Peyer's patch (tissue), 4 donors: Measurements from ENCODE around the gene LGI2. TPM values are rescaled to one million over a fixed set of nuclear protein-coding genes. Genes with fewer than 3 reads are reported as not detected.

Experiments
- DNase-seq, 3 donors: peaks; one replicate each; pipeline ENCODE4 v3.0.0-alpha.2; 2017 to 2019
- H3K27ac ChIP-seq, 4 donors: fragments of 200-600 bp; sonication (generic); one replicate each; pipeline ENCODE4 v1.5.1; 2016 to 2019
- H3K27me3 ChIP-seq, 2 donors: fragments of 200-600 bp; sonication (generic); one replicate each; pipeline ENCODE4 v1.5.1; 2019
- H3K36me3 ChIP-seq, 3 donors: fragments of 200-600 bp; sonication (generic); one replicate each; pipeline ENCODE4 v1.5.1; 2016 to 2019
- H3K4me1 ChIP-seq, 4 donors: fragments of 200-600 bp; sonication (generic); one replicate each; pipeline ENCODE4 v1.5.1; 2016 to 2019
- H3K4me3 ChIP-seq, 4 donors: fragments of 200-600 bp; sonication (generic); 1 replicate in 3 of 4; 2 replicates in 1 of 4; pipeline ENCODE4 v1.5.1; 2016 to 2019; ENCODE audit warnings: mild to moderate bottlenecking in 1 of 4
- H3K9me3 ChIP-seq, 4 donors: fragments of 200-600 bp; sonication (generic); one replicate each; pipeline ENCODE4 v1.5.1; 2016 to 2019; ENCODE audit warnings: mild to moderate bottlenecking in 1 of 4
- CTCF ChIP-seq, 6 experiments: fragments of 450-650 bp in 4 of 6; fragments of 200-600 bp in 2 of 6; sonication (generic) in 1 of 6; IDR thresholded peaks; one replicate each; pipeline ENCODE4 v1.5.1; 2017 to 2019; ENCODE audit warnings: antibody characterized with exemption in 6 of 6, mild to moderate bottlenecking in 3 of 6, moderate library complexity in 1 of 6
- POLR2A ChIP-seq, 2 donors: fragments of 450-650 bp; IDR thresholded peaks; one replicate each; pipeline ENCODE4 v1.5.1; 2017; ENCODE audit warnings: antibody characterized with exemption in 2 of 2, mild to moderate bottlenecking in 2 of 2, moderate library complexity in 2 of 2
- total RNA-seq, 4 donors: library from RNA; depleted of rRNA; stranded (reverse); fragments of >200 nt; gene quantifications; one replicate each; pipeline ENCODE4 v1.1.0, GENCODE V29; 2016

The LGI2 gene
- total RNA-seq, 4 donors from 2014 or later: 0.40 to 0.83 (median 0.66) TPM; not detected in 1

DNA sequence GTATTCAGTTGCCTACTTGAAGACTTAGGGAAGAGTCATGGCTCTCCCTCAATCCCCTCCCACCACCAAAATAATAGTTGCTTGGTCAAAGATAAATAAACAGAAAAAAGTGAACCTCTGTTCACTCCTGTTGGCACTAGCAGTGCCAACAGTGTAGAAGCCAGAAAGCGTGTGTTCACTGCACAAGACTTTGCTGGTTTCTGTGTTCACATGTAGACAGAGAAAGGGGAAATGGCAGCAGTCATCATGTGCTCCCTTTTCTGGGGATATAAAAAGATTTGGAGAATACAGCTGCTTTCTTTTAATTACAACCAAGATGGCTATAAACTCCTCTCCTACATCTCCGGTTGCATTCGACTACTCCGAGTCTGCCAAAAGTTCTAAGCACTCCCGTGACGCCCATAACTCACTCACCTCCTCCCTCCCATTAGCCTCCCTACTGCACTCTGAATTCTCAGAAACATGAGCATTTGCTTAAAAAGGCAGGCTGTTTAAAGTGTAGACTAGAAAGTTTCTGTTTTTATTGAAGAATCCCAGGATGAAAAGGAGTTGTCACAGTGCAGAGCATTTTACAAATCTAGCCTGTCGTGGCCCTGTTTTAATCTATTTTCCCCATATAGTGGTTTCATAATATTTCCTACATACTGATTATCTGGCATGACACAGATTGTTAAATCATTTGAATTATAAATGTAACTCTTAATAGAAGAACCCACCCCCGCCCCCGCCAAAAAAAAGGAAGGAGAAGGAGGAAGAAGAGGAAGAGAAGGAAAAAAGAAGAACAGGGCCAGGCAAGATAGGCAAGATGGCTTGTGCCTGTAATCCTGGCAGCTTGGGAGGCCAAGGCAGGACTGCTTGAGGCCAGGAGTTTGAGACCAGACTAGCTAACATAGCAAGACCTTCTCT lies 16.7 kb downstream of the LGI2 start:
- DNase-seq: no peak
- Histone ChIP-seq H3K4me1 (no peaks in the 10 kb centered on the region), H3K4me3 (no peak overlapping the region), H3K9me3 (no peaks in the 10 kb centered on the region), H3K27ac (peak overlapping the region in 1 of 4 donors; percentile 31), H3K36me3 (no peaks in the 10 kb centered on the region), H3K27me3 (no peaks in the 10 kb centered on the region)
- TF ChIP-seq POLR2A (IDR thresholded peaks at IDR 0.05) (no peak), CTCF (IDR thresholded peaks at IDR 0.05) (no peak)

GRCh38 chr4:25012655-25013054 lies 18.1 kb downstream of the LGI2 start:
- TF ChIP-seq POLR2A (IDR thresholded peaks at IDR 0.05) (no peak), CTCF (IDR thresholded peaks at IDR 0.05) (no peak)
- no peaks in the 10 kb centered on the region for H3K36me3 ChIP-seq
- no peaks in the 10 kb centered on the region for H3K27me3 ChIP-seq
- H3K4me3 ChIP-seq: no peak overlapping the region
- H3K9me3 ChIP-seq: no peaks in the 10 kb centered on the region
- no peak overlapping the region for H3K27ac ChIP-seq
- DNase-seq: no peak
- H3K4me1 ChIP-seq: no peaks in the 10 kb centered on the region

- H3K36me3 ChIP-seq: no peaks in the 10 kb centered on the region
- no peak overlapping the region for H3K4me3 ChIP-seq
- H3K9me3 ChIP-seq: no peaks in the 10 kb centered on the region
- no peak for TF ChIP-seq POLR2A (IDR thresholded peaks at IDR 0.05)
- TF ChIP-seq CTCF (IDR thresholded peaks at IDR 0.05): no peak
- H3K27ac ChIP-seq: no peak overlapping the region
- no peak for DNase-seq
- no peaks in the 10 kb centered on the region for H3K27me3 ChIP-seq
- H3K4me1 ChIP-seq: no peaks in the 10 kb centered on the region
Measured at GRCh38 chr4:25011135-25011866, 19.4 kb downstream of the LGI2 start.

DNA sequence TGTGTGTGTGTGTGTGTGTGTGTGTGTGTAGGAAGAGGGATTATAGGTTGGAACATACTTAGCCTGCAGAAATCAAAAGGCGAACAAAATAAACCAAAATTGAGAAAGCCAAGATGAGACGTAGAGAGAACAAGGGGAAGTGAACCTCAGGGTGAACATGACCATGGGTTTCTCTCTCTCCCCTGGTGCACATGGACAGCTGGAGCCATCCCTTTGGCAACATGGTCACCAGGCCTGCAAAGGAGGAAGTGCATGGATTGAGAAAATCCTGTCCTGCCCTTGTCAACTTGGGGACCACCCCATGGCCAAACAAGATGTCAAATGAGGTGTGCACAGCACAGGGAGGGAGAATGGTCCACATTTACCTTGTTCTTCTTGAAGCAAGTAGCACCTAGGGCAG lies 23.1 kb downstream of the LGI2 start:
- Histone ChIP-seq H3K27me3 (no peaks in the 10 kb centered on the region), H3K27ac (no peak overlapping the region), H3K9me3 (no peaks in the 10 kb centered on the region), H3K4me3 (no peak overlapping the region), H3K4me1 (no peaks in the 10 kb centered on the region), H3K36me3 (no peaks in the 10 kb centered on the region)
- TF ChIP-seq CTCF (IDR thresholded peaks at IDR 0.05) (no peak), POLR2A (IDR thresholded peaks at IDR 0.05) (no peak)
- no peak for DNase-seq

- Histone ChIP-seq H3K27ac (peak overlapping the region in 1 of 4 donors; percentile 14), H3K36me3 (no peaks in the 10 kb centered on the region), H3K4me3 (no peak overlapping the region), H3K9me3 (no peaks in the 10 kb centered on the region), H3K27me3 (no peaks in the 10 kb centered on the region), H3K4me1 (no peaks in the 10 kb centered on the region)
- no peak for TF ChIP-seq CTCF (IDR thresholded peaks at IDR 0.05)
- no peak for TF ChIP-seq POLR2A (IDR thresholded peaks at IDR 0.05)
- no peak for DNase-seq
Measured at GRCh38 chr4:25002681-25003080, 28.1 kb downstream of the LGI2 start.
